GM19193 (cell line): Measurements from ENCODE around the gene NANOGP8.
"Not testable (repeated sequence)": the region's sequence is repeated elsewhere in the genome, so short reads cannot be mapped to it uniquely, and the experiment has no call there.

ENCODE experiments used
- POLR2A ChIP-seq: IDR thresholded peaks from 4 replicates; pipeline ENCODE4 v1.6.1; 2011; ENCODE audit not compliant: insufficient read depth, insufficient read length; ENCODE audit errors: extremely low read depth

NANOGP8 gene

GRCh38 chr15:35085176-35085919, at the start of gene NANOGP8:
TSS of gene NANOGP8 (minus strand) at chr15:35085295. CDS start at chr15:35085110, 185 bp downstream.
- TF ChIP-seq POLR2A, result not testable (repeated sequence)

- no peak for TF ChIP-seq POLR2A
Observed at GRCh38 chr15:35134299-35134698, 49.2 kb upstream of the NANOGP8 start.

GRCh38 chr15:35130245-35130644, 45.1 kb upstream of the NANOGP8 start:
- no peak for TF ChIP-seq POLR2A

- no peak for TF ChIP-seq POLR2A
Observed at GRCh38 chr15:35129361-35129760, 44.3 kb upstream of the NANOGP8 start.

- no peak for TF ChIP-seq POLR2A
Observed at GRCh38 chr15:35127717-35128116, 42.6 kb upstream of the NANOGP8 start.

- TF ChIP-seq POLR2A, result no peak
Observed at GRCh38 chr15:35126236-35126635, 41.1 kb upstream of the NANOGP8 start.

- TF ChIP-seq POLR2A, result no peak
Observed at GRCh38 chr15:35123743-35124142, 38.6 kb upstream of the NANOGP8 start.

- no peak for TF ChIP-seq POLR2A
Observed at GRCh38 chr15:35121611-35122359, 36.7 kb upstream of the NANOGP8 start.

- no peak for TF ChIP-seq POLR2A
Observed at GRCh38 chr15:35120173-35120572, 35.1 kb upstream of the NANOGP8 start.

GRCh38 chr15:35118960-35119359, 33.9 kb upstream of the NANOGP8 start:
- no peak for TF ChIP-seq POLR2A

- TF ChIP-seq POLR2A, result no peak
Observed at GRCh38 chr15:35117543-35118265, 32.6 kb upstream of the NANOGP8 start.

GRCh38 chr15:35115155-35115725, 30.1 kb upstream of the NANOGP8 start:
- TF ChIP-seq POLR2A, result no peak

- TF ChIP-seq POLR2A, result no peak
Observed at GRCh38 chr15:35112346-35112745, 27.3 kb upstream of the NANOGP8 start.

GRCh38 chr15:35111861-35112260, 26.8 kb upstream of the NANOGP8 start:
- no peak for TF ChIP-seq POLR2A

- no peak for TF ChIP-seq POLR2A
Observed at GRCh38 chr15:35108453-35108852, 23.4 kb upstream of the NANOGP8 start.
